Measurements from ENCODE around the gene CROCC. TPM values are rescaled to one million over a fixed set of nuclear protein-coding genes. Genes with fewer than 3 reads are reported as not detected.

CROCC gene
- total and polyA plus RNA-seq, 9 of the 15 experiments (the other 6 are each of a cell fraction or from before 2014, with no cell fraction given): 0.17 to 15.4 (median 7.6) TPM

DNA sequence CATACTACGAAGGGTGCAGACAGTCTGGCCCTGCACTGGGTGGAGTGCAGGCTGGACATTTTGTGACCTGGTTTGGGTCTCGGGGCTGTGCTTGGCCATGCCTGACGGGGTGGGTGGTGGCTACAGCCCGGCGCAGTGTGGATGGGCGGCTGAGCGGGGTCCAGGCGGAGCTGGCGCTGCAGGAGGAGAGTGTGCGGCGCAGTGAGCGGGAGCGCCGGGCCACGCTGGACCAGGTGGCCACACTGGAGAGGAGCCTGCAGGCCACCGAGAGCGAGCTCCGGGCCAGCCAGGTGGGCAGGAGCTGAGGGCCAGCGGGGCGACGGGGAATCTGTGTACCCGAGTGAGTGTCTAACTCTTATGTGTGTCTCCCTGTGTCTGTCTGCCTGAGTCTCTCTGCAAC, 44.6 kb downstream of the CROCC start:
- Histone ChIP-seq H3K4me1 (replicated peaks in 1 of 2; ENCODE audit: control insufficient read depth in 2 of 2, insufficient read depth in 2 of 2, low read length in 2 of 2) (peaks cover 0 to 45% of the 10 kb centered on the region in 2 experiments; a peak in 2 of 5 replicates), H3K9me1 (ENCODE audit: control insufficient read depth, insufficient read depth, low read length) (no peaks in the 10 kb centered on the region), H3K27ac (ENCODE audit: extremely low read depth, low read depth, low read length) (no peak overlapping the region), H3K9ac (ENCODE audit: insufficient read depth in 1 of 2, low read depth in 2 of 2, low read length in 2 of 2) (peak overlapping the region in 1 of 2 experiments; percentile 28; a peak in 1 of 4 replicates), H3K9me3 (replicated peaks; ENCODE audit: control insufficient read depth, insufficient read depth, low read depth, low read length) (no peaks in the 10 kb centered on the region), H4K20me1 (replicated peaks; ENCODE audit: control insufficient read depth, insufficient read depth, low read length) (peaks cover 10% of the 10 kb centered on the region), H3K79me2 (ENCODE audit: control insufficient read depth, insufficient read depth, low read length) (no peaks in the 10 kb centered on the region), H3K4me3 (no peak overlapping the region), H2AFZ (ENCODE audit: low read depth, low read length) (no peak overlapping the region), H3K4me2 (ENCODE audit: insufficient read depth, low read length) (no peak overlapping the region), H3K27me3 (ENCODE audit: control insufficient read depth in 2 of 2, insufficient read depth in 2 of 2, low read length in 2 of 2) (peaks cover 30 to 59% of the 10 kb centered on the region in 2 experiments; a peak in 4 of 5 replicates), H3K36me3 (ENCODE audit: control insufficient read depth, insufficient read depth, low read length) (no peaks in the 10 kb centered on the region)
- ATAC-seq: no peak
- WGBS (ENCODE audit: insufficient coverage, low coverage, missing lambda C conversion rate): 32% methylated on average over 20 of the region's 22 CpGs
- no peak for FAIRE-seq
- no peak for DNase-seq (ENCODE audit: extremely low read depth in 1 of 4, low spot score in 3 of 4)
- CTCF ChIA-PET (ENCODE audit: low intra/inter-chr PET ratio): no interaction called here
- POLR2A ChIA-PET: interaction anchor here (0.7 to 3.3 kb wide), 8 partner anchors 10 to 78 kb away, joined by 3 to 10 read pairs (median 4); no protein-coding TSS in a partner anchor
- intact Hi-C loops (cut with micrococcal nuclease): no loop called here
- TF ChIP-seq, protein P1, sequence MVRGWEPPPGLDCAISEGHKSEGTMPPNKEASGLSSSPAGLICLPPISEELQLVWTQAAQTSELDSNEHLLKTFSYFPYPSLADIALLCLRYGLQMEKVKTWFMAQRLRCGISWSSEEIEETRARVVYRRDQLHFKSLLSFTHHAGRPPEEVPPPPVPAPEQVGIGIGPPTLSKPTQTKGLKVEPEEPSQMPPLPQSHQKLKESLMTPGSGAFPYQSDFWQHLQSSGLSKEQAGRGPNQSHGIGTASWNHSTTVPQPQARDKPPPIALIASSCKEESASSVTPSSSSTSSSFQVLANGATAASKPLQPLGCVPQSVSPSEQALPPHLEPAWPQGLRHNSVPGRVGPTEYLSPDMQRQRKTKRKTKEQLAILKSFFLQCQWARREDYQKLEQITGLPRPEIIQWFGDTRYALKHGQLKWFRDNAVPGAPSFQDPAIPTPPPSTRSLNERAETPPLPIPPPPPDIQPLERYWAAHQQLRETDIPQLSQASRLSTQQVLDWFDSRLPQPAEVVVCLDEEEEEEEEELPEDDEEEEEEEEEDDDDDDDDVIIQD (CRISPR knock-in tag; IDR thresholded peaks at IDR 0.05): no peak
- TF ChIP-seq MTA2 (IDR thresholded peaks at IDR 0.05; ENCODE audit: low read depth) (no peak), ZNF699 (CRISPR knock-in tag; IDR thresholded peaks at IDR 0.05; ENCODE audit: insufficient replicate concordance) (no peak), POLR2H (tag; IDR thresholded peaks at IDR 0.05; ENCODE audit: low read depth) (no peak)
- TF ChIP-seq, protein P2, sequence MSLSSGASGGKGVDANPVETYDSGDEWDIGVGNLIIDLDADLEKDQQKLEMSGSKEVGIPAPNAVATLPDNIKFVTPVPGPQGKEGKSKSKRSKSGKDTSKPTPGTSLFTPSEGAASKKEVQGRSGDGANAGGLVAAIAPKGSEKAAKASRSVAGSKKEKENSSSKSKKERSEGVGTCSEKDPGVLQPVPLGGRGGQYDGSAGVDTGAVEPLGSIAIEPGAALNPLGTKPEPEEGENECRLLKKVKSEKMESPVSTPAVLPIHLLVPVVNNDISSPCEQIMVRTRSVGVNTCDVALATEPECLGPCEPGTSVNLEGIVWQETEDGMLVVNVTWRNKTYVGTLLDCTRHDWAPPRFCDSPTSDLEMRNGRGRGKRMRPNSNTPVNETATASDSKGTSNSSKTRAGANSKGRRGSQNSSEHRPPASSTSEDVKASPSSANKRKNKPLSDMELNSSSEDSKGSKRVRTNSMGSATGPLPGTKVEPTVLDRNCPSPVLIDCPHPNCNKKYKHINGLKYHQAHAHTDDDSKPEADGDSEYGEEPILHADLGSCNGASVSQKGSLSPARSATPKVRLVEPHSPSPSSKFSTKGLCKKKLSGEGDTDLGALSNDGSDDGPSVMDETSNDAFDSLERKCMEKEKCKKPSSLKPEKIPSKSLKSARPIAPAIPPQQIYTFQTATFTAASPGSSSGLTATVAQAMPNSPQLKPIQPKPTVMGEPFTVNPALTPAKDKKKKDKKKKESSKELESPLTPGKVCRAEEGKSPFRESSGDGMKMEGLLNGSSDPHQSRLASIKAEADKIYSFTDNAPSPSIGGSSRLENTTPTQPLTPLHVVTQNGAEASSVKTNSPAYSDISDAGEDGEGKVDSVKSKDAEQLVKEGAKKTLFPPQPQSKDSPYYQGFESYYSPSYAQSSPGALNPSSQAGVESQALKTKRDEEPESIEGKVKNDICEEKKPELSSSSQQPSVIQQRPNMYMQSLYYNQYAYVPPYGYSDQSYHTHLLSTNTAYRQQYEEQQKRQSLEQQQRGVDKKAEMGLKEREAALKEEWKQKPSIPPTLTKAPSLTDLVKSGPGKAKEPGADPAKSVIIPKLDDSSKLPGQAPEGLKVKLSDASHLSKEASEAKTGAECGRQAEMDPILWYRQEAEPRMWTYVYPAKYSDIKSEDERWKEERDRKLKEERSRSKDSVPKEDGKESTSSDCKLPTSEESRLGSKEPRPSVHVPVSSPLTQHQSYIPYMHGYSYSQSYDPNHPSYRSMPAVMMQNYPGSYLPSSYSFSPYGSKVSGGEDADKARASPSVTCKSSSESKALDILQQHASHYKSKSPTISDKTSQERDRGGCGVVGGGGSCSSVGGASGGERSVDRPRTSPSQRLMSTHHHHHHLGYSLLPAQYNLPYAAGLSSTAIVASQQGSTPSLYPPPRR (CRISPR knock-in tag; IDR thresholded peaks at IDR 0.05; ENCODE audit: borderline replicate concordance): no peak
- in situ Hi-C loops (cut with MboI): no loop called here
- no TSS peak for BruUV-seq (replicated peaks)
